Cardiac fibroblast (primary cell): ENCODE measurements around the gene DYRK1A.
A peak's percentile ranks its signal among the peaks of the same experiment; 100 is the strongest.
"Not testable (repeated sequence)": the region's sequence is repeated elsewhere in the genome, so short reads cannot be mapped to it uniquely, and the experiment has no call there.

Source experiments
- DNase-seq, 2 donors: peaks; one replicate each; pipeline versions ENCODE4 v3.0.0 to v3.0.0-alpha.2; 2010; ENCODE audit warnings: low read depth in 2 of 2
- H3K4me3 ChIP-seq, 2 donors: replicated peaks in 1 of 2; 1 replicate in 1 of 2; 2 replicates in 1 of 2; pipeline ENCODE4 v1.5.1; 2011; ENCODE audit warnings: low read depth in 2 of 2, low read length in 2 of 2, mild to moderate bottlenecking in 2 of 2, moderate library complexity in 1 of 2
- TF ChIP-seq, protein P1 (sequence below): IDR thresholded peaks from one replicate; pipeline ENCODE4 v1.5.1; 2011; ENCODE audit warnings: low read depth, mild to moderate bottlenecking, low read length, inconsistent platforms

Gene DYRK1A

DNA sequence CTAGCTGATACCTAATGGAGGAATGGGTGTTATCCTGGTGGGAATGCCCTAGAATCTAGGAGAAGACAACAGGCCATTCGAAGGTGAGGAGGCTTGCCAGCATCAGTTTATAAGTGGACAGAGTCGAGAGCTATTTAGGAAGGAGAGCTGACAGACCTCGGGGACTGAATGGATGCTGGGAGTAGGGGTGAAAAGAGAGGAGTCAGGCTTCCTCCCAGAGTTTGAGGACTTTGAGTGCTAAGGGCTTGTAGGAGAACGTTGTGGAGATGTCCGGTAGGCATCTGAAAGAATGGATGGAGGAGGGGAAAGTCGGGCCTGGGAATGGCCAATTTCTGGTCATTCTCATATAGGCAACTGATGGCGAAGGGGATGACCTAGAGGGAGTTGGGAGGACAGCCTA, 155.1 kb downstream of the DYRK1A start:
- no peak for DNase-seq
- no peak overlapping the region for H3K4me3 ChIP-seq
- TF ChIP-seq, protein P1, sequence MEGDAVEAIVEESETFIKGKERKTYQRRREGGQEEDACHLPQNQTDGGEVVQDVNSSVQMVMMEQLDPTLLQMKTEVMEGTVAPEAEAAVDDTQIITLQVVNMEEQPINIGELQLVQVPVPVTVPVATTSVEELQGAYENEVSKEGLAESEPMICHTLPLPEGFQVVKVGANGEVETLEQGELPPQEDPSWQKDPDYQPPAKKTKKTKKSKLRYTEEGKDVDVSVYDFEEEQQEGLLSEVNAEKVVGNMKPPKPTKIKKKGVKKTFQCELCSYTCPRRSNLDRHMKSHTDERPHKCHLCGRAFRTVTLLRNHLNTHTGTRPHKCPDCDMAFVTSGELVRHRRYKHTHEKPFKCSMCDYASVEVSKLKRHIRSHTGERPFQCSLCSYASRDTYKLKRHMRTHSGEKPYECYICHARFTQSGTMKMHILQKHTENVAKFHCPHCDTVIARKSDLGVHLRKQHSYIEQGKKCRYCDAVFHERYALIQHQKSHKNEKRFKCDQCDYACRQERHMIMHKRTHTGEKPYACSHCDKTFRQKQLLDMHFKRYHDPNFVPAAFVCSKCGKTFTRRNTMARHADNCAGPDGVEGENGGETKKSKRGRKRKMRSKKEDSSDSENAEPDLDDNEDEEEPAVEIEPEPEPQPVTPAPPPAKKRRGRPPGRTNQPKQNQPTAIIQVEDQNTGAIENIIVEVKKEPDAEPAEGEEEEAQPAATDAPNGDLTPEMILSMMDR: no peak

DNA sequence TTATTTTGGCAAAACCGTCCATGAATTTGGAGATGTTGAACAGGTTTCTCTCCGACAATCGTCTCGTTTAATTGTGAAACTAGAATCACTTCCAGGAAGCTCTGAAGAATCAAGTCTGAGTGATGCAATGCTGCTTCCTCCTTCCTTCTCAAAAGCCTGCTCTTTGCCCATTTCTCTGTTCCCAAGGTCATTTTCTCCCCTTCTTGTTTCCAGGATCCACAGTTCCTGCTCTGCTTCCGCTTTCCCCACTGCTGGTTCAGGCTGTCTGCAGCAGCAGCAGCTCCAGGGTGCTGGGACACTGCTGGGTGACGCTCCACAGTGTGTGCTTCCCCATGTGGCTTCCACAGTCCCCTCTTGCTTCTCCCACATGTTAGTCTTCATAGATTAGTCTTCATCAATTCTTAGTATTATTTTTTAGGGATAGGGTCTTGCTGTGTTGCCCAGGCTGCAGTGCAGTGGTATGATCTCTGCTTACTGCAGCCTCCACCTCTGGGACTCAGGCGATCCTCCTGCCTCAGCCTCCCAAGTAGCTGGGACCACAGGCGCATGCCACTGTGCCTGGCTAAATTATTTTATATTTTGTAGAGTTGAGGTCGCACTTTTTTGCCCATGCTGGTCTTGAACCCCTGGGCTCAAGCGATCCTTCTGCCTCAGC, 156.2 kb downstream of the DYRK1A start:
- no peak overlapping the region for H3K4me3 ChIP-seq
- no peak for DNase-seq
- TF ChIP-seq, protein P1: no peak

DNA sequence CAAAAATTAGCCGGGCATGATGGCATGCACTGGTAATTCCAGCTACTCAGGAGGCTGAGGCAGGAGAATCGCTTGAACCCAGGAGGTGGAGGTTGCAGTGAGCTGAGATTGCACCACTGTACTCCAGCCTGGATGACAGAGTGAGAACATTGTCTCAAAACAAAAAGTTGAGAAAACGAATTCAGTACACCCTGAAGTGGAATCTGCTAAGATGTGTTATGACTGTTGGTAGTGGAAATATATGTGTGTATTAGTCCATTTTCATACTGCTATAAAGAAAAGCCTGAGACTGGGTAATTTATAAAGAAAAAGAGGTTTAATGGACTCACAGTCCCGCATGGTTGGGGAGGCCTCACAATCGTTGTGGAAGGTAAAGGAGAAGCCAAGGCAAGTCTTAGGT, 158.4 kb downstream of the DYRK1A start:
- DNase-seq: not testable (repeated sequence)

DNA sequence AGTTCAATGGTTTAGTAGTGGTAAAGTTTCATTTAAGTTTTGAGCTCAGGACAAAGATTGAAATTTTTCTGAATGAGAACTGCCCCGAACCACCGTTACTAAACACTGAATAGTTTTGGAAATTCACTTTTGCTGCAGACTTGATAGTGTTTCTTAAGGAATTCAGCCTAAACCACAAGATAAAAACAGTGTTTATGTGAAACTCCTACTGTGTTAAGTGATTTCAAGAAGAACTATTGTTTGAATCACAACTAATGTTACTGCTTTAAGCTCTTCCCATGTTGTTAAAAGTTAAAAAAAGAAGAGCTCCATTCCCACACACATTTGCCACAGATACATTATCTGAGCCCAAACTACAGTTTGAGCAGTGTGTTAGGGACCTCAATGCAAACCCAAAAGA, 159.2 kb downstream of the DYRK1A start:
- H3K4me3 ChIP-seq: no peak overlapping the region
- TF ChIP-seq, protein P1: no peak
- peak in 1 of 2 donors; percentile 22 for DNase-seq

More for the DNA sequence above, 158.4 kb downstream of the DYRK1A start:
- not testable (repeated sequence) for H3K4me3 ChIP-seq

DNA sequence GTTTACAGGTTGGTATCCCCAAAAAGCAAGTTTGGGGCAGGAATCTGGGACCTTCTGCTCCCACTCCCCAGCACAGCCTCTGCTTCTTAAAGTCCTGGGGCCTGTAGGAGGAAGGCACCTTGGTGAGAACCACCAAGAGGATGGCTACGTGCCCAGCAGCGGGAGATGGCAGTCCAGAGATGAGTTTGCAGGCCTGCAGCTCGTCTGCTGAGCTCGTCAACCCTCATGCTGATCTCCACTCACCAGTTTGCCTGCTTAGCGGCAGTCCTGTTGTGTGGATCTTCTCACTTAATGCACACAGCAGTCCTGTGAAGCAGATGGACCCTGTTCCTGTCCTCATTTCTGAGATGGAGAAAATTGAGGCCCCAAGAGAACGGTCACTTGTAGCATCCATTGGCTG, 160.5 kb downstream of the DYRK1A start:
- TF ChIP-seq, protein P1: no peak
- DNase-seq: no peak
- H3K4me3 ChIP-seq: no peak overlapping the region

DNA sequence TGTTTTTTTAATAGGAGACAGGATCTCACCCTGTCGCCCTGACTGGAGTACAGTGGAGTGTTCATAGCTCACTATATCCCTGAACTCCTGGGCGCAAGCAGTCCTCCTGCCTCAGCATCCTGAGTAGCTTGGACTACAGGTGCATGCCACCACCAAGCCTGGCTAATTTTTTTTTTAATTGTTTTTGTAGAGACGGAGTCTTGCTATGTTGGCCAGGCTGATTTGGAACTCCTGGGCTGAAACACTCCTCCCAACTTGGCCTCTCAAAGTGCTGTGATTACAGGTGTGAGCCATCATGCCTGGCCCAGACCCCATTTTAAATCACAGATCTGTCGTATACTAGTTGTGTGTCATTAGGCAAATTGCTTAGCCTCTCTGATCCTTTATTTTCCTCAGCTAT, 161.1 kb downstream of the DYRK1A start:
- TF ChIP-seq, protein P1: no peak
- H3K4me3 ChIP-seq: no peak overlapping the region
- DNase-seq: no peak

DNA sequence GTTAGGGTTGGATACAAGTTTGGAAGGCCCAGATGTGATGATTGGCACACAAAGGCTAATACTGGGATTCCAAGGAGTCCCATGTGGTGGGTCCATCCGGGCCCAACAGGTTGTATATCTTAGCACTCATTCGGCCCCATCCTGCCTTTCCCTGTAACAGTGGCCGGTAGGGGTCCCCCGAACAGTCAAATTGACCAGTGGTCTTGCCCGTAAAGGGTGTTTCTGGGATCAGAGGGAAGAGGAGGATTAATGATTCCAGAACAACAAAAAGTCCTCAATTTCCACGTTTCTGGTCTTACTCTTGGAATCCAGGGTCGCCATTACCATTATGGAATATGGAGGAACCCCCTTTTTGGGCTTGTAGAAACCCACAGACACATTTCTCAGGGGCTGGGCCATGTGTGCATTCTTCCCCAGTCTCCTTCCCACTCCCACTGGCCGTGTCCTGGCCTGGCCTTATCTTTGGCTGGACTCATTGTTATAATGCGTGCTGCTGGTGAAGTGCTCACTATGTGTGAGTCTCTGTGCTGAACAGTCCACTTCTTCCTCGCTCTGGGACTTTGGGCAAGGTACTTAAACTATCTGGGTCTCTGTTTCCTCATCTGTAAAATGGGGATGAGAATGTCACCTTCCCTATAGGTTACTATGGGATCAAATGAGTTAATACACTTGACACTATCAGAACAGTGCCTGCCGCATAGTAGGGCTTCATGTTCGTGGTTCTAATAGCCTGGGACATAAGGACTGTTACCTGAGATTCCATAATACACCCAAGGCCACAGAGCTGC, 161.8 kb downstream of the DYRK1A start:
- no peak overlapping the region for H3K4me3 ChIP-seq
- no peak for DNase-seq
- TF ChIP-seq, protein P1: no peak
